Measurements from ENCODE around the gene CKAP5.

The CKAP5 gene

GRCh38 chr11:46766656-46767055, 79.4 kb downstream of the CKAP5 start:
- DNase-seq (ENCODE audit: low read depth), result no peak

DNA sequence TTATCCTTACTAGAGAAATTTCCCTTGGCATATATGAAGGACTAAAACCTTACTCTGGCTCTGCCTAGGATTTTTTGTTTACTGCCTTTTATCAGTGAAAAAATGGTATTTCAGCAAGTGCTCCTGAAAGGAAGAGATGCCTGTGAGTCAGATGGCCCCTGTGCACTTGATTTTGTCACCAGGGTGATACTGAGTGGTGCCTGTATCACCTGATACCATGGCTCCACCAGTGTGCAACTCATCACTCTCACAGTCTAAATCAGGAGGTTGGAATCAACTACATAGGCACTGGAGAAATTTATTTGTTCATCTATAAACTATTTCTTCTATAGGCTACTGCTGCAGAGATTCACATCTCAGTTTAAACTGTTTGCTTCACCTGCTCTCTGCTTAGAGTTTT, 83.8 kb downstream of the CKAP5 start:
- no peak for DNase-seq (ENCODE audit: low read depth)

DNA sequence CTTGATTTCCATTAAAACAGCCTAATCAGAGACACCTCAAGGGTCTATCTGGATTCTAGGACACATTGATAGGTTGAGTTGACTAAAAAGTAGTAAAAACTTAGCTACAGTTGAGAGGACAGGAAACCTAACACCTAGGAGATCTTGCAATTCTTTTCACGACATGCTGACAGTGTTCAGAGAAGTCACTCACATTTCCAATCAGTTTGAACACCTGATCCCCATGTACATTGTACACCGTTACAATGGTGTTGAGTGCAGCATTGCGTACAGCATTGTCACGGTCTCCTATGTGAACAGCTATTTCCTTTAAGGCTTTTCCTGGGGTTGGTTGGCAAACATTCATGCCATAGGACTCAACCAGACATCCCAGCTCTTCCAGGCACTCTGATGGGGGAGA, 84.3 kb downstream of the CKAP5 start:
- DNase-seq (ENCODE audit: low read depth), result no peak

GRCh38 chr11:46760429-46761128, 85.5 kb downstream of the CKAP5 start:
- no peak for DNase-seq (ENCODE audit: low read depth)

DNA sequence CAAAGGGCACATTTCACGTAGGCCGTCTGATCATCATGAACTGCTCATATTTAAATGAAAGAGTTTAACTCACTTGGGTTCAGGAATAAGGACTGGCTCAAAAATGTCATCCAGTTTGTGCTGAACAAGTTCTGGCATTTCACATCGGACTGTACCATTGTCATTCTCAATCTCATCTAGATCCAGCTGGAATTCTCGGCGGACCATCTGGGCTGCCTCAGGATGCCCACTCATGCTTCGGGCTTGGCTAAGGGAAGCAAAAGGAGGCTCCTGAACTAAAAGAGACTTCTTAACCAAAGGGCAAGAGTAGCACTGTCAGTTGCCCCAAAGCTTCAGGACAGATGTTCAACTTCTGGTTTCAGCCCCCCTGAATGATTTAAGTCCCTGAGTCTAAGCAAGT, 86.9 kb downstream of the CKAP5 start:
- DNase-seq (ENCODE audit: low read depth), result no peak

- no peak for DNase-seq (ENCODE audit: low read depth)
Measured at GRCh38 chr11:46755962-46756361, 90.1 kb downstream of the CKAP5 start.

DNA sequence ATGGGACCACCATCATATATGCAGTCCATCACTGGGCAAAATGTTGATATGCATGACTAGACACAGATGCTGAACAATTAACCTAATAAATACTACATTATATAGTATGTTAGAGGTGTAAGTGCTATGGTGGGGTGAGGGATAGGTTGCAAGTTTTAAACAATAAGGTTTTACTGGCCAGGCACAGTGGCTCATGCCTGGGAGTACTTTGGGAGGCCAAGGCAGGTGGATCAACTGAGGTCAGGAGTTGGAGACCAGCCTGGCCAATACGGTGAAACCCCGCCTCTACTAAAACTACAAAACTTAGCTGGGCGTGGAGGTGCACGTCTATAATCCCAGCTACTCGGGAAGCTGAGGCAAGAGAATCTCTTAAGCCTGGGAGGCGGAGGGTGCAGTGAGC, 98.9 kb downstream of the CKAP5 start:
- DNase-seq (ENCODE audit: low read depth), result no peak

DNA sequence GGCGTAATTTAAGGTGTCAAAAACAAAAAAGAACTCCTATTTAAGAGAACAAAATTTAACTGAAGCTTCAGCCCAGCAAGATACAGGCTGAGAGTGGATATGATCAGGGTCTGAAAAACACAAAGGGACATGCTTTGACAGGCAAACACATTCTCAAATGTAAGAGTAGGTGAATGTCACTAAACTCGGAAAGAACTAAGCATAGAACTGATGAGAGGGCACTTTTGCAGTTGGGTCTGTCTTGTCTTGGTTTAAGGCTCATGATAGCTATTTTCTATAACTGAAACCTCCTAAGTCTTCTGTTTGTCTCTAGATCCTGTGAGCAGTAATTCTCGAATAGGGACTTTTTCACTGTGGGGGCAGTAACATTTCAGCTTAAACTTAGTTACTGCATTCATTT, 100.1 kb downstream of the CKAP5 start:
- no peak for DNase-seq (ENCODE audit: low read depth)

GRCh38 chr11:46745328-46745727, 100.8 kb downstream of the CKAP5 start:
- DNase-seq (ENCODE audit: low read depth), result no peak

GRCh38 chr11:46743693-46744339, 102.3 kb downstream of the CKAP5 start:
- DNase-seq (ENCODE audit: low read depth), result no peak

- no peak for DNase-seq (ENCODE audit: low read depth)
Measured at GRCh38 chr11:46743043-46743442, 103.0 kb downstream of the CKAP5 start.

DNA sequence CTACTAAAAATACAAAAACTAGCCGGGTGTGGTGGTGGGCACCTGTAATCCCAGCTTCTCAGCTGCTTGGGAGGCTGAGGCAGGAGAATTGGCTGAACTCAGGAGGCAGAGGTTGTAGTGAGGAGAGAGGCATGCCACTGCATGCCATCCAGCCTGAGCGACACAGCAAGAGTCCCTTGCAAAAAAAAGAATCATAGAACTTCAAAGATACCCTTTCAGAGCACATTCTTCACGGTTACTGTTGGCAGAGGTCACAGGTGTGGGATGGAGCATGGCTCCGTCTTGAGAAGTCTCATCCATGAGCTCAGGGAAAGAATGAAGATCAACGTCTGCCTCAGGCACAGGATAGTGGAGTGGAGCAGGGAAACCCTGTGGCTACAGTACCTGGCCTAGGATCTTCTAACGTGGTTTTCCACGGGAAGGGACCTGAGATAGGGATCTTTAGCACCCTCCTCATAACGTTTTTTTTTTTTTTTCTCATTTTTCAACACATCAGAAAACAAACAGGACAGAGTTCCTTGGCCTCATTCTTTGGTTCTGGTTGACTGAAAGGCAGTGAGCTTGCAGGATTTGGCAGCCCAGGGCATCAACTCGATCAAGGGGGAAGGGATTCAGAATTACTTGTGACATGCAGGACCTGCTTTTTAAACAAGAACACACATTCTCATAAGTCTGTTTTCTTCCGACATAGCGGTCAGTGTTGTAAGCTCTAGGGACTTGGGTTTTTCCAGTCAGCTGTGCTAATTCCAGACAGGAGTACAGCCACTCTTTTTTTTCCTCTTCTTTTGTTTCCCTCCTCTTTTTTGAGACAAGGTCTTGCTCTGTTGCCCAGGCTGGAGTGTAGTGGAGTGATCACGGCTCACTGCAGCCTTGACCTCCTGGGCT, 104.2 kb downstream of the CKAP5 start:
- no peak for DNase-seq (ENCODE audit: low read depth)

GRCh38 chr11:46738887-46739286, 107.2 kb downstream of the CKAP5 start:
- DNase-seq (ENCODE audit: low read depth), result no peak

- DNase-seq (ENCODE audit: low read depth), result no peak
Measured at GRCh38 chr11:46737699-46738098, 108.4 kb downstream of the CKAP5 start.

GRCh38 chr11:46736615-46737014, 109.5 kb downstream of the CKAP5 start:
- DNase-seq (ENCODE audit: low read depth), result no peak

GRCh38 chr11:46736146-46736545, 109.9 kb downstream of the CKAP5 start:
- DNase-seq (ENCODE audit: low read depth), result no peak

DNA sequence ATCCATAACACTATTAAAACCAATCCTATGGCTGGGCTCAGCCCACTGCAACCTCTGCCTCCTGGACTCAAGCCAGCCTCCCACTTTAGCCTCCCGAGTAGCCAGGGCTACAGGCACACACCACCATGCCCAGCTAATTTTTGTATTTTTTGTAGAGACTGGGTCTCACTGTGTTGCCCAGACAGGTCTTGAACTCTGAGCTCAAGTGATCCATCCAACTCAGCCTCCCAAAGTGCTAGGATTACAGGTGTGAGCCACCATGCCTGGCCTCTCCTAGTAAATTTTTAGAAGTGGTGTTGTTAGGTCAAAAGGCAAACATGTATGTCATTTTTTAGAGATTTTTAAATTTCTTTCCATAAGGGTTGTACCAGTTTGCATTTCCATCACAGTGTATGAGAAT, 112.8 kb downstream of the CKAP5 start:
- DNase-seq (ENCODE audit: low read depth), result no peak

DNA sequence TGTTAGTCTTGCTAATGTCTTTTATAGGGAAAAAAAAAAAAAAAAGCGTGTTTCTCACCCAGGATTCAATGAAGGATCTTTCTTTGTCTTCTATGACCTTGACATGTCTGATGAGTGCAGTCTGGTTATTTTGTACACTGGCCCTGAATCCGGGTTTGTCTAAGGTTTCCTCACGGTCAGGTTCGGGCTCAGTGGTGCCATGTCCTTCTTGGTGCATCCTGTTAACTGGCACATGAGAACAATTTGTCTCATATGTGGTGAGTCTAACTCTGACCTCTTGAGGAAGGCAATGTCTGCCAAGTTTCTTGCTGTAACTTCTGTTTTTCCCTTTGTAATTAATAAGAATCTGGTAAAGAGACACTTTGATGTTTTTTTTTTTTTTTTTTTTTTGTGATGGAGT, 114.5 kb downstream of the CKAP5 start:
- DNase-seq (ENCODE audit: low read depth), result no peak

- no peak for DNase-seq (ENCODE audit: low read depth)
Measured at GRCh38 chr11:46729110-46730027, 116.7 kb downstream of the CKAP5 start.

- DNase-seq (ENCODE audit: low read depth), result no peak
Measured at GRCh38 chr11:46728659-46729040, 117.4 kb downstream of the CKAP5 start.

GRCh38 chr11:46727952-46728658, 118.0 kb downstream of the CKAP5 start:
- DNase-seq (ENCODE audit: low read depth), result no peak
